HG03342 (cell line): Measurements from ENCODE around the gene GADL1.

Experiments
- ATAC-seq: cut with Tn5 transposase; IDR thresholded peaks from one replicate; pipeline ENCODE4 v1.9.1; 2021; ENCODE audit warnings: mild to moderate bottlenecking, moderate library complexity; ENCODE audit not compliant: unreplicated experiment

The GADL1 gene

DNA sequence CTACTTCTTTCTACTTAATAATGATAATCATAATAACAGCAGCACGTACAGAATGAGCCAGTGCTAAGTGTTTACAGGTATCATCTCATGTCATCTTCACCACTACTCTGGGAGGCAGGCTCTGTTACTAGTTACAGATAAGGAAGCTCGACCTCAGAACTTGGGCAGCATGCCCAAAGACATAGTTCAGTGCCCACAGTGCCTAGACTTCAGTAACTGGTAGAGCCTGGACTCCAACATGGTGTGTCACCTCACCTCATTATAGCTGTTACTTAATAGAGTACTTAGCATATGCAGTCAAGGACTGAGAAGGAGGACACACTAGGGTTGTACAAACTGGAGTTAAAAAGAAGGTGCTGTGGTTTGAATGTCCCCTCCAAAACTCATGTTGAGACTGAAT, 7.6 kb downstream of the GADL1 start:
- ATAC-seq = no peak

DNA sequence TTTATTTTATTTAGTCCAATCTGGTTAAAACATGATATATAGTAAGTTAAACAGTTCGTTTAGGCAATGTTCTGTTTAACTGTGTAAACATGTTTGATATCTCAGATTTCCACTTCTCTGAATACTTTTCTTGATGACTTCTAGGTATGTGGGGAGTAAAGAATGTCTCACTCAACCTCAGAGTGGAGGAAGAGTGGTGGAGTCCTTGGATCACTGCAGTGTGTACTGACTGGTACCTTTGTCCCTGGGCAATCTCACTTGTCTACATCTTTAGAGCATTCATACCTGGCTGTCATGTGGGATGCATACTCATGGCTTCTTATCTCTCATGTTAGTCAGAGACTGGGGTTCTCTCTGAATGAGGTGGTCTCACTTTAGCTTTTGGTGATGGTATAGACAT, 15.6 kb downstream of the GADL1 start:
- ATAC-seq = no peak

GRCh38 chr3:30875505-30875904, 19.0 kb downstream of the GADL1 start:
- no peak for ATAC-seq

DNA sequence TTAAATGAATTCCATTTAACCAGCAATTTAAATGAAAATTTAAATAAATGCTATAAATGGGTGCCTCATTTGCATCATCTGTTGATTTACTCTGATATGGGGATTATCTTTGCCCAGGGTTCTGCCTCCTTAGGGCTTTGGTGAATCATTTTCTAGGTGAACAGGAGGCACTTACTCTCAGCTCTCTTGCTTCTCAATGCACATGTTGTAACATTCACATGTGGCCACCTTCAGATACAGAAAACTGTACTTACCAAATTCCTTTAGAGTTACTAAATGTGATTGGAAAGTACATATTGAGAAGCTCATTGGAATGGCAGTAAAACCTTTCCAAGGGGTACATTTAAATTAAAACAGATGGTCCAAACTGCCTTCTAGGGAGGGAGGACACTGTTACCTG, 20.8 kb downstream of the GADL1 start:
- ATAC-seq = no peak

GRCh38 chr3:30872879-30873278, 21.6 kb downstream of the GADL1 start:
- ATAC-seq = no peak

GRCh38 chr3:30871720-30872119, 22.7 kb downstream of the GADL1 start:
- no peak for ATAC-seq

- ATAC-seq = no peak
Measured at GRCh38 chr3:30864836-30865235, 29.6 kb downstream of the GADL1 start.

DNA sequence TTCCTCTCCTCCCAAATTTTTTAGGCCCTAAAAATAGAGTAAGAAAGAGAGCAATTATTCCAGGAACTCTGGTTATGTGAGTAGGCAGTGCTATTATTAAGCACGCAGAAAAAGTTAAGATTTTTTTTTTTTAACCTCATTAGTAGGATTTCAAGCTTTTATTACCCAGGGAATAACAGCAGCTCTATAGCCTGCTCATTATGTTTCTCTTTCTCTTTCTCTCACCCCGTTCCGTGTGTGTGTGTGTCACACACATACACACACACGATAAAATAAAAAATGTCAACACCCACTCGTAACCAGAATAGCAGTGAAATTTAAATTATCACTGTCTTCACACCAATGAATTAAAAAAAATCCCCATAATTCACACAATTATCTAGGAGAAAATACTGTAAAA, 30.3 kb downstream of the GADL1 start:
- no peak for ATAC-seq

- no peak for ATAC-seq
Measured at GRCh38 chr3:30862004-30862403, 32.5 kb downstream of the GADL1 start.

- ATAC-seq = no peak
Measured at GRCh38 chr3:30858894-30859389, 35.5 kb downstream of the GADL1 start.

DNA sequence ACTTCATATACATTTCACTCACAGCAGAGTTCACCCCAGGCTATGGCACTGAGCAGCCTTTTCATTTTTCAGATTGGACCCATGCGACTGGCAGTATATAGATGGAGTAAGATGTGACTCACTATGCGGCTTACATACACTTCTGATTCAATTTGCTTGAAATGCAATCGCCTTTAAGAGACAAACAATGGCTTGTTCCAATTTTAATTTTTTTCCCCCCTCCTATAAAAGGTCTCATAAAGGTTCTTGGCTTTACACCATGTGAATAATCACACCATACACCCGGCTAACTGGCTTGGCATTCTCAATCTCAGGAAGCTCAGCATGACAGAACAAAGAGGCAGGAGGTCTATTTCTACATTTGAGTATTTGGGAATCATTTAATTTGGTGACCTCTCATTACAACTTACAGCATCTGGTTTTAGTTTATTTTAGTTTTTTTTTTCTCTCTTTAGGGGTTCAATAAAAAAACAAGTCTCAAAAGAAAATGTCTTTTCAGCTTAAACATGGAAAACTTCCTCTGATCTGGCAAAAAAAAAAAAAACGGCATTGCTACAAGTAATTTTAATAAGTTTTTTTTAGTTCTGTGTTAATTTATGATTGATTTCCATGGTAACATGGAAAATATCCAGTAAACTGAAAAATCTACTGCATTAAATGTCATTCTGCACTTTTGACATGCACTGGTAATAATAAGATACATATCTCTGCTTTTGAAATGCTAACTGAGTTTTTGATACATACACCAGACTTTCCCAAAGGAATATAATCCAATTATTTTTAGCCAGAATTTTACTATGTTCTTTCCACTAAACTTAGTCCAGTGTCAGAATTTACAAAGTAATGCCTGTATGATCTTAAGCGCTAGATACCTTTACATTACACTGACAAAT, 38.8 kb downstream of the GADL1 start:
- no peak for ATAC-seq

GRCh38 chr3:30852833-30853232, 41.6 kb downstream of the GADL1 start:
- ATAC-seq = no peak

GRCh38 chr3:30848087-30848779, 46.2 kb downstream of the GADL1 start:
- no peak for ATAC-seq

- ATAC-seq = no peak
Measured at GRCh38 chr3:30847592-30847991, 46.9 kb downstream of the GADL1 start.

GRCh38 chr3:30845606-30846005, 48.9 kb downstream of the GADL1 start:
- no peak for ATAC-seq

DNA sequence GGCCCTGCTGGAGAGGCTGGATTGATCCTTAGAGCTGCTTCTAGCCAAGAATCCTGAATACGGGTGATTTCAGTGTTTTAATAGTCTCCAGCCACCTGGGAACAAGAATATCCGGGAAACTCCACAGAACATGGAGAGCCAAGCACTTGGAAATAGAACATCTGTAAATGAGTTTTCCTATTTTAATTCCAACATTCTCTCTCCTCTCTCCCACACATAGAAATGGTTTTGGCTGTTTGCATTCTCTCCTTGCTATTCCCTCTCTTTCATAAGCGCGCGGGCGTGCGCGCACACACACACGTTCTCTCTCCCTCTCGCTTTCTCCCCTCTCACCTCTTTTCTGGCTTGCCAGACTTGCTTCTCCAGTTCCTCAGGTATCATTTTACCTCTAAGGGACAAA, 50.6 kb downstream of the GADL1 start:
- no peak for ATAC-seq

- ATAC-seq = no peak
Measured at GRCh38 chr3:30836141-30836540, 58.3 kb downstream of the GADL1 start.

GRCh38 chr3:30835667-30836066, 58.8 kb downstream of the GADL1 start:
- ATAC-seq = no peak

- ATAC-seq = no peak
Measured at GRCh38 chr3:30832961-30833575, 61.4 kb downstream of the GADL1 start.

- ATAC-seq = no peak
Measured at GRCh38 chr3:30827080-30827479, 67.4 kb downstream of the GADL1 start.

- ATAC-seq = no peak
Measured at GRCh38 chr3:30826531-30826942, 67.9 kb downstream of the GADL1 start.
